HG03108 (cell line): ENCODE results near the gene SLK.

ENCODE experiments used
- ATAC-seq: cut with Tn5 transposase; IDR thresholded peaks from one replicate; pipeline ENCODE4 v1.9.1; 2021; ENCODE audit warnings: moderate library complexity; ENCODE audit not compliant: unreplicated experiment

Gene SLK

DNA sequence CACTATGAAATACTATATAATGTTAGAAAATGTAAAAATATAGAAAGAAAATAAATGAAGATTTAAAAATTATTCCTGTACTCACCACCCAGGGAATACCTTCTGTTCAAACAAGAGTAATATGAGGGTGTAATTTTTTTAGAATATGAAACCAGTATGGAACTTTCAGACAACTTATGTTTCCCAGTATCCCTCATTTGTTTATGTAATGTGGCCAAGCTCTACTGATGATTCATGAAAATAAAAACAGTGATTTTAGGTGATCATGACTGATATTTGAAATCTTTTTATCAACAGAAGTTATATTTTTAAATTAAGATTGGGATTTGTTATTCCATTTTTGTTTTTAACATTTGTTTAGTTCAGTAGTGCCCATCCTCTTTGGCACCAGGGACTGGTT lies 18.8 kb downstream of the SLK start:
- ATAC-seq, result no peak

DNA sequence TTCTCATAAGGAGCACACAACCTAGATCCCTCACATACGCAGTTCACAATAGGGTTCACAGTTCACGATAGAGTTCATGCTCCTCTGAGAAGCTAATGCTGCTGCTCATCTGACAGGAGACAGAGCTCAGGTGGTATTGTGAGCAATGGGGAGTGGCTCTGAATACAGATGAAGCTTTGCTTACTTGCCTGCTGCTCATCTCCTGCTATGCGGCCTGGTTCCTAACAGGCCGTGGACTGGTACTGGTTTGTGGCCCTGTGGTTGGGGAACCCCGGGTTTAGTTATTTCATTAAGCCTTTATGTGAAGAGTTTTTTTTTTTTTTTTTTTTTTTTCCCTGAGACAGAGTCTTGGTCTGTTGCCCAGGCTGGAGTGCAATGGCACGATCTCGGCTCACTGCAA lies 19.4 kb downstream of the SLK start:
- no peak for ATAC-seq

GRCh38 chr10:103990121-103990520 lies 23.2 kb downstream of the SLK start:
- no peak for ATAC-seq

DNA sequence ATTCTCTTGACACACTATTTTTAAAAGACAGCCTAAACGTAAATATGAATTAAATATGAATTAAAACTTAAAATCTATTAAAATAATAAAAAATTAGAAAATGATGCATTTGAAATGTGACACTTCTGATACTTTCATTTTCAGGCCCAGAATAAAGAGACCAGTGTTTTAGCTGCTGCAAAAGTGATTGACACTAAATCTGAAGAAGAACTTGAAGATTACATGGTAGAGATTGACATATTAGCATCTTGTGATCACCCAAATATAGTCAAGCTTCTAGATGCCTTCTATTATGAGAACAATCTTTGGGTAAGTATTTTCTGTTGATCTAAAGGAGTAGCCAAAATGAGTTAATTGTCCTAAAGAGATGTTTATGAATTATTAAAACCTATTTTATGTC lies 23.6 kb downstream of the SLK start:
- ATAC-seq, result no peak

GRCh38 chr10:103991393-103992128 lies 24.6 kb downstream of the SLK start:
- ATAC-seq, result no peak

DNA sequence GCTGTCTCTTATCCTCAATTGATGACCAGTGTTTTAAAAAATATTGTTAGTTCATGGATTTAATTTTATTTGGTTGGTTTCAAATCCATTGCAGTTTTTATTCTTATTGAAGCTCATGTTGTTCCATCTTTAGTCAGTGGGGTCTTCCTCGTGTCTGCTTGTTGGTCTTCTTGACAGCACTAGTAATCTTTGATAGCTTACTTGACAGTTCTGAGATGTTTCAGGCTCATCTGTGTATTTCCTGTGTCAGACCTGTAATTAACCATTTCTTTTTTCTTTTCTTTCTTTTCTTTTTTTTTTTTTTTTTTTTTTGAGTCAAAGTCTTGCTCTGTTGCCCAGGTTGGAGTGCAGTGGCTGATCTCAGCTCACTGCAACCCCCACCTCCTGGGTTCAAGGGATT lies 28.2 kb downstream of the SLK start:
- no peak for ATAC-seq

DNA sequence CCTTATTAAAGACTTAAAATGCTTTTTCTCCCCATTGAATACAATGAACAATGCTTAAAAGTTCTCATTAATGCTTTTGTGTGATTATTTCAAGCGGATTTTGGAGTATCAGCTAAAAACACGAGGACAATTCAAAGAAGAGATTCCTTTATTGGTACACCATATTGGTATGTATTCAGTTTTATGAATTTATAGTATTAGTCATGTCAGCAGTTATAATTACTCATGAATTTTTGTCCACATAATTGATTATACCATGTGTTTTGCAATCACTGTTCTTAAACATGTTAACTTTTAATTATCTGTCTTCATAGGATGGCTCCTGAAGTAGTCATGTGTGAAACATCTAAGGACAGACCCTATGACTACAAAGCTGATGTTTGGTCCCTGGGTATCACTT lies 31.9 kb downstream of the SLK start:
- ATAC-seq, result no peak

DNA sequence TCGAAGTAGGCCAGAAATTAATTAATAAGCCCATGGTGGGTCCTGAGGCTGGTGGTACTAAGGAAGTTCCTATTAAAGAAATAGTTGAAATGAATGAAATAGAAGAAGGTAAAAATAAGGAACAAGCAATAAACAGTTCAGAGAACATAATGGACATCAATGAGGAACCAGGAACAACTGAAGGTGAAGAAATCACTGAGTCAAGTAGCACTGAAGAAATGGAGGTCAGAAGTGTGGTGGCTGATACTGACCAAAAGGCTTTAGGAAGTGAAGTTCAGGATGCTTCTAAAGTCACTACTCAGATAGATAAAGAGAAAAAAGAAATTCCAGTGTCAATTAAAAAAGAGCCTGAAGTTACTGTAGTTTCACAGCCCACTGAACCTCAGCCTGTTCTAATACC lies 36.0 kb downstream of the SLK start:
- no peak for ATAC-seq

GRCh38 chr10:104005172-104005863 lies 38.4 kb downstream of the SLK start:
- no peak for ATAC-seq

GRCh38 chr10:104011904-104012303 lies 45.0 kb downstream of the SLK start:
- ATAC-seq, result no peak

DNA sequence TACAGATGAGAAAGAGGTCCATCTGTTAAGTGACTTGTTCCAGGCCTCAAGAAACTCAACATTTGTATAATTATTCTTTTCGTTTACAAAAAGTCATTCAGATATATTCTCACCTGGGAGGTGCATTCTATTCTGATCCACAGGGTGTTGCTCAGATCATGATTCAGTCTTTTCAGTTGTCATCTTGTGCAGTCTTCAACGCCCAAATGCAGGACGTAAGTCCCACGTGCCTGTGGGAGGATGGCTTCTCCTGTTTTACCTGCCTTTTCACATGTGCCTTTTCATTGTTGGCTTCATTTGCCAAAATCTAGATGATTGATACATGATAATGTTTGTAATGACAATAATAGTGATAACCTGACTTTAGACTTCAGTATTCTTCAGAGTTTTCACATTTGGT lies 46.5 kb downstream of the SLK start:
- ATAC-seq, result no peak

DNA sequence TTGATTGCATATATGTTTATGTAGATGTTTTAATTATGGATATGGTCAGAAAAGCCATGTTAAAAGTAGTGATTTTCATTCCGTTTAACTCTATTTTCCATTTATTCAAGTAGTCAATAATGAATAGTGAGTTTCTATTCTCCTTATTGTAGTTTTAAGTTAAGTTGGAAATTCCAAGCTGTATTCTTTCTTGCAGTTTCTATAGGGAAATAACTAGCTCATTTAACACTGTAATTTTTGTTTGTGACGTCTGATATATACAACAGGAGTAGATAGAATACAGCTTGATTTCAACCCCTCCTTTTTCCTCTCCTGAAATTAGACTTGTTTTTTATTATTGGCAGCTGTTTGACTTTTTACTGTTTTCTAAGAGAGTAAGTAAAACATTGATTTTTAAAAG lies 47.2 kb downstream of the SLK start:
- ATAC-seq, result no peak

DNA sequence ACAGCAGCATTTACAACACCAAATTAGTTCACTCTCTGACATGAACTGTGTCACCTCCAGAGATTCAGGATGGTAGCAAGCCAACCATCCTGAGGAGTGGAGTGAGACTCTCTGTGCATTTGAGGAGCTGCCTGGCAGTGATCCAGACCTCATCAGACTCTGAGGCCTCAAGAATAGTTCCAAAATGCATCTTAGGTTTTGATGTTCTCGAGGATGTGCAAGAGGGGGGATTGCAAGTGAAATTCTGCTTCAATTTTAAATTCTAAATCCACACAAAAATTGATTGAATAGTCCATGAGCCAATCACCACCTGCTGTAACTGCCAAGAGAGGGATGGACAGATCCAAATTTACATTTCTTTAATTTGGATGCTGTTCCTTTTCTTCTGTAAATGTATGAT lies 49.7 kb downstream of the SLK start:
- ATAC-seq, result no peak

- ATAC-seq, result no peak
These were observed 51.5 kb downstream of the SLK start for GRCh38 chr10:104018471-104018870.

DNA sequence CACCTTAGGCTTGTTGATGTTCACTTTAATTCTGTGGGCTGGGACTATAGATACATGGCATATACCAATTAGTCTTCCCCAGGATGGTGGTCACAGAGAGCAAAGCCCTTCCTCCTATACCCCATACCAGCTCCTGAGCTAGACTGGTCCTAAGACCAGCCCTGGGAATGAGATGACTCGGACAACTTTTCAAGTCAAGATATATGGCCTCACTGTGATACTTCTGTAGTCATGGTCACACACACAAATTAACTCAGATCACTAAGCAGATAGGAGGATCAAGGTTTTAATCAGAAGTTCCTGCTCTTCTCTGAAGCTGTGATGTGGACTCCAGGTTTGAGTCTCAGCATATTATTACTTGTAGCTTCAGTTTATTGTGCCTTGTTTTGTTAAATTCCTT lies 53.1 kb downstream of the SLK start:
- ATAC-seq, result no peak

- no peak for ATAC-seq
These were observed 54.3 kb downstream of the SLK start for GRCh38 chr10:104021246-104021645.

- no peak for ATAC-seq
These were observed 55.1 kb downstream of the SLK start for GRCh38 chr10:104022026-104022425.

DNA sequence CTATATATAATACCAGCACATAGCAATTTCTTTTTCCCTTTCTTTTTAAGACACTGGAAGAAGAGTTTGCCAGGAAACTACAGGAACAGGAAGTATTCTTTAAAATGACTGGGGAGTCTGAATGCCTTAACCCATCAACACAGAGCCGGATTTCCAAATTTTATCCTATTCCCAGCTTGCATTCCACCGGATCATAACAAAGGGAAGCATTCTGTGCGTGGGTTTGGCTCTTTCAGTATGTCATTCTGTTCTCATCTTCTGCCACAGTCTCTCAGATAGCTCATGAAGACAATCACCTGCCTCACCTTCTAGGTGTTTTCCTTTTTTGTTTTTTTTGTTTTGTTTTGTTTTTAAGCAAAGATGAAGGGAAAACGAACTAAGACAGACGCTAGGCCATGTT lies 58.6 kb downstream of the SLK start:
- ATAC-seq, result no peak

DNA sequence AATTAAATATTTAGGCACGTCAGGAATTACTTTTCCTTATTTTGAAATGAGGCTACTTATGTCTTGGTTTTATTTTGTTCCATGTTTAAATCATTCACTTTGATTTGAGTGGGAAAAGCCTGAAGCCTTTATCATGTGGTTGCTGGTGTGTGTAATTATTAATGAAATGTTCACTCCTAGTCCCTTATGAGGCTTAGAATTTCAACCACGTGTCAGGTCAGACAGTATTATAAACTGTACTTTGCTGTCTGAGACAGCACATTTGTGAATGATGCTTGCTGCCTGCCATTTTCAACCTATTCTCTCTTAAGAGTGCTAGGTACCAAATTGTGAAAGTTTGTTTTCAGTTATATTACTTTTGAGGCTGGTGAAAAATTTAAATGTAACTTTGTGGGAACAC lies 59.8 kb downstream of the SLK start:
- ATAC-seq, result no peak

DNA sequence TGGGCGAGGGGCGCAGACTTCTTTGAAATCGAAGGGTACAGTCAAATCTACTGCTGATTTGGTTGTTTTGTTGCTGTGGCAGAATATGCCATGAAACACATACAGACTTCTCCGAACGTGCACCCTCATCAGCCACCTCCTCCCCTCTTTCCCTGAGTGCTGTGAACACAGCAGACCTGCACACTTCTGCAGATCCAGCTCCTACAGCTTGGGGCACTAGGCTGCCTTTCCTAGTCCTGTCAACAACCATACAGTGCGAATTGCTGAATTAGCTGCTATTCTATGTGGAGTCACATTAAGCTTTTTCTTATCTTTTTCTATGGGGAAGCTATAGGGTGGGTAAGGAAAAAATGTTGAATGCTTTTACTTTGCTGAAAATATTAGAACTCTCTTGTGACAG lies 61.2 kb downstream of the SLK start:
- no peak for ATAC-seq

DNA sequence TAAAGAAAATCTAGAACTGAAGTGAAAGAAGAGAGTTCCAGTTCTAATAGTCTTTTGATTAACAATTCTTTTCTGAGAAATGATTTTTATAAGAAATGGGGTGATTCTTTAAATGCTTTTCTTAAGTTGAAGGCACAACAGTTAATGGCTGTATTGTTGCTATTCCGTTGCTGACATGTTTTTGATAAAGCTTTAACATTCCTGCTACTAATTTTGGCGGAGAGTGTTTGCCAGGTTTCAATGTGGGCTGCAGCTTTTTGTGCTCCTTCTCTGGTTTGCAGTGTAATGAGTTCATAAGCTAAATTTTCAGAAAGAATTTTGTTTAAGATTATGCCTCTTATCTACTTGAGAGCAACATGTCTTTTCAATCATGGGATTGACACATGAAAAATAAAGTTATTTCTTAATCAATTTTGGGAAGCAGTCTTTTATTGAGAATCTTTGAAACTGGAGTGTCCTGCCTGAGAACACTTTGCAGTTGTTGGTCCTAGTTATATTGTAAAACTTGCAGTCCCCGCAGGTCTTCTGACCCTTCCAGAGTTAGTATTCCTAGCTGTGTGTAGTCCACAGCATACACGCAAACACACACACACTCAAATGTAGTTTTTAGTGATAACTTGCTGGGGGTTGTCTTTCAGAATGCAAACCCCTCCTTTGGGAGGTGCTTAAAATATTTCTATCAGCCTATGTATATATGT lies 62.0 kb downstream of the SLK start:
- no peak for ATAC-seq

- ATAC-seq, result no peak
These were observed 62.6 kb downstream of the SLK start for GRCh38 chr10:104029521-104029860.
